HG02571 (cell line): ENCODE results near the gene SALL2.
A peak's percentile ranks its signal among the peaks of the same experiment; 100 is the strongest.

Experiments used
- ATAC-seq: cut with Tn5 transposase; IDR thresholded peaks from one replicate; pipeline ENCODE4 v1.9.1; 2021; ENCODE audit warnings: mild to moderate bottlenecking, moderate library complexity; ENCODE audit not compliant: unreplicated experiment

The SALL2 gene

GRCh38 chr14:21494902-21495762, 31.0 kb downstream of the SALL2 start:
- ATAC-seq = no peak

GRCh38 chr14:21486640-21487087, 39.5 kb downstream of the SALL2 start:
- ATAC-seq = no peak

GRCh38 chr14:21476925-21477681, 49.0 kb downstream of the SALL2 start, which contains the start of the genes RAB2B and TOX4:
TSS of gene RAB2B (minus strand) at chr14:21476959. CDS start at chr14:21476872, 87 bp downstream.
TSS of gene TOX4 (plus strand) at chr14:21477195. CDS start at chr14:21477279, 84 bp downstream.
- peak; percentile 99 for ATAC-seq

- ATAC-seq = no peak
Measured at GRCh38 chr14:21476523-21476924, 49.6 kb downstream of the SALL2 start.

- no peak for ATAC-seq
Measured at GRCh38 chr14:21475767-21476522, 50.2 kb downstream of the SALL2 start.
